VCaP (cell line): ENCODE measurements around the gene HIBCH.
"Not testable (repeated sequence)": the region's sequence is repeated elsewhere in the genome, so short reads cannot be mapped to it uniquely, and the experiment has no call there.

Experiments
- H3K27ac ChIP-seq: fragments of 450-650 bp; 2 replicates; pipeline ENCODE4 v1.5.1; 2017
- CTCF ChIP-seq: fragments of 450-650 bp; conservative IDR thresholded peaks from 2 replicates; pipeline ENCODE4 v1.5.1; 2017; ENCODE audit warnings: mild to moderate bottlenecking, moderate library complexity

Gene HIBCH

GRCh38 chr2:190271783-190272456, 47.7 kb downstream of the HIBCH start:
- H3K27ac ChIP-seq, result no peak overlapping the region
- no peak for TF ChIP-seq CTCF

- H3K27ac ChIP-seq, result no peak overlapping the region
- TF ChIP-seq CTCF, result no peak
Observed at GRCh38 chr2:190270298-190270697, 49.3 kb downstream of the HIBCH start.

GRCh38 chr2:190269699-190270098, 49.9 kb downstream of the HIBCH start:
- H3K27ac ChIP-seq, result not testable (repeated sequence)

GRCh38 chr2:190267302-190267701, 52.3 kb downstream of the HIBCH start:
- no peak for TF ChIP-seq CTCF
- no peak overlapping the region for H3K27ac ChIP-seq

- TF ChIP-seq CTCF, result no peak
- no peak overlapping the region for H3K27ac ChIP-seq
Observed at GRCh38 chr2:190266314-190266713, 53.3 kb downstream of the HIBCH start.

- H3K27ac ChIP-seq, result no peak overlapping the region
- no peak for TF ChIP-seq CTCF
Observed at GRCh38 chr2:190261851-190262250, 57.8 kb downstream of the HIBCH start.

GRCh38 chr2:190256087-190256486, 63.5 kb downstream of the HIBCH start:
- no peak for TF ChIP-seq CTCF
- H3K27ac ChIP-seq, result no peak overlapping the region

GRCh38 chr2:190255676-190256075, 64.0 kb downstream of the HIBCH start:
- no peak overlapping the region for H3K27ac ChIP-seq
- no peak for TF ChIP-seq CTCF
